Measurements from ENCODE around the gene MFRP.
A peak's percentile ranks its signal among the peaks of the same experiment; 100 is the strongest.

Gene MFRP

GRCh38 chr11:119319136-119319699 is 27.3 kb downstream of the MFRP start:
- Histone ChIP-seq H3K27me3 (ENCODE audit: insufficient read depth, low read depth) (no peaks in the 10 kb centered on the region; the same call in 1 of the 2 replicates), H3K36me3 (ENCODE audit: insufficient read depth) (no peaks in the 10 kb centered on the region), H3K4me1 (ENCODE audit: low read depth, poor library complexity, severe bottlenecking) (peaks cover 14% of the 10 kb centered on the region), H4K20me1 (ENCODE audit: insufficient read depth) (no peaks in the 10 kb centered on the region), H3K4me3 (IDR thresholded peaks at IDR 0.05; ENCODE audit: insufficient read depth, low read depth, low read length) (no peak overlapping the region), H3K27ac (no peak overlapping the region), H3K79me2 (ENCODE audit: insufficient read depth, low read depth) (no peaks in the 10 kb centered on the region), H3K9ac (no peak overlapping the region), H2AFZ (ENCODE audit: low read depth) (no peak overlapping the region), H3K4me2 (no peak overlapping the region)
- no peak for TF ChIP-seq CTCF (conservative IDR thresholded peaks at IDR 0.05; ENCODE audit: low read depth, low read length)

GRCh38 chr11:119318240-119319135 is 28.0 kb downstream of the MFRP start:
- H3K27ac ChIP-seq, result no peak overlapping the region
- no peak overlapping the region for H3K9ac ChIP-seq
- H3K27me3 ChIP-seq (ENCODE audit: insufficient read depth, low read depth), result no peaks in the 10 kb centered on the region; the same call in 1 of the 2 replicates
- H2AFZ ChIP-seq (ENCODE audit: low read depth), result no peak overlapping the region
- no peaks in the 10 kb centered on the region for H3K79me2 ChIP-seq (ENCODE audit: insufficient read depth, low read depth)
- H3K4me3 ChIP-seq (IDR thresholded peaks at IDR 0.05; ENCODE audit: insufficient read depth, low read depth, low read length), result no peak overlapping the region
- no peaks in the 10 kb centered on the region for H4K20me1 ChIP-seq (ENCODE audit: insufficient read depth)
- no peaks in the 10 kb centered on the region for H3K36me3 ChIP-seq (ENCODE audit: insufficient read depth)
- TF ChIP-seq CTCF (conservative IDR thresholded peaks at IDR 0.05; ENCODE audit: low read depth, low read length), result no peak
- peaks cover 14% of the 10 kb centered on the region for H3K4me1 ChIP-seq (ENCODE audit: low read depth, poor library complexity, severe bottlenecking)
- H3K4me2 ChIP-seq, result no peak overlapping the region

GRCh38 chr11:119317592-119318239 is 28.8 kb downstream of the MFRP start:
- no peak for TF ChIP-seq CTCF (conservative IDR thresholded peaks at IDR 0.05; ENCODE audit: low read depth, low read length)
- H3K9ac ChIP-seq, result no peak overlapping the region
- no peak overlapping the region for H3K4me3 ChIP-seq (IDR thresholded peaks at IDR 0.05; ENCODE audit: insufficient read depth, low read depth, low read length)
- no peaks in the 10 kb centered on the region for H3K36me3 ChIP-seq (ENCODE audit: insufficient read depth)
- H3K27me3 ChIP-seq (ENCODE audit: insufficient read depth, low read depth), result no peaks in the 10 kb centered on the region; the same call in 1 of the 2 replicates
- H3K4me2 ChIP-seq, result no peak overlapping the region
- H2AFZ ChIP-seq (ENCODE audit: low read depth), result no peak overlapping the region
- no peaks in the 10 kb centered on the region for H3K79me2 ChIP-seq (ENCODE audit: insufficient read depth, low read depth)
- no peak overlapping the region for H3K27ac ChIP-seq
- H4K20me1 ChIP-seq (ENCODE audit: insufficient read depth), result no peaks in the 10 kb centered on the region
- peaks cover 14% of the 10 kb centered on the region for H3K4me1 ChIP-seq (ENCODE audit: low read depth, poor library complexity, severe bottlenecking)

- H3K4me3 ChIP-seq (IDR thresholded peaks at IDR 0.05; ENCODE audit: insufficient read depth, low read depth, low read length), result no peak within 1 kb of the TSS
- H3K79me2 ChIP-seq (ENCODE audit: insufficient read depth, low read depth), result no peaks in the 10 kb centered on the region
- no peak within 1 kb of the TSS for H3K27ac ChIP-seq
- peaks cover 8% of the 10 kb centered on the region for H3K4me1 ChIP-seq (ENCODE audit: low read depth, poor library complexity, severe bottlenecking)
- no peaks in the 10 kb centered on the region for H3K36me3 ChIP-seq (ENCODE audit: insufficient read depth)
- TF ChIP-seq CTCF (conservative IDR thresholded peaks at IDR 0.05; ENCODE audit: low read depth, low read length), result no peak
- peak within 1 kb of the TSS; percentile 34; the same call in 1 of the 2 replicates for H3K9ac ChIP-seq
- peak within 1 kb of the TSS; percentile 76 for H3K4me2 ChIP-seq
- peak within 1 kb of the TSS; percentile 87 for H2AFZ ChIP-seq (ENCODE audit: low read depth)
- no peaks in the 10 kb centered on the region; the same call in 1 of the 2 replicates for H3K27me3 ChIP-seq (ENCODE audit: insufficient read depth, low read depth)
- H4K20me1 ChIP-seq (ENCODE audit: insufficient read depth), result no peaks in the 10 kb centered on the region
Observed at GRCh38 chr11:119316729-119317591, 29.5 kb downstream of the MFRP start, which contains the start of gene MCAM. MCAM (minus strand) TSS chr11:119317130; CDS start chr11:119317101, 29 bp downstream.
